Left ventricle myocardium inferior (tissue), 1 donor: ENCODE data around the gene GALNT15. TPM values are rescaled to one million over a fixed set of nuclear protein-coding genes. Genes with fewer than 3 reads are reported as not detected.

Experiments used
- DNase-seq: peaks from one replicate; pipeline ENCODE4 v3.0.0-alpha.2; 2020
- H3K27ac ChIP-seq: fragments of 200-600 bp; replicated peaks from 2 replicates; pipeline ENCODE4 v1.8.0; 2021
- H3K27me3 ChIP-seq: fragments of 200-600 bp; 2 replicates; pipeline ENCODE4 v1.8.0; 2021; ENCODE audit warnings: low read depth
- H3K36me3 ChIP-seq: fragments of 200-600 bp; 2 replicates; pipeline ENCODE4 v1.8.0; 2021
- H3K4me1 ChIP-seq: fragments of 200-600 bp; 2 replicates; pipeline ENCODE4 v1.8.0; 2021
- H3K4me3 ChIP-seq: fragments of 200-600 bp; 2 replicates; pipeline ENCODE4 v1.8.0; 2021; ENCODE audit warnings: mild to moderate bottlenecking, moderate library complexity
- H3K9me3 ChIP-seq: fragments of 200-600 bp; replicated peaks from 2 replicates; pipeline ENCODE4 v1.8.0; 2021
- intact Hi-C: fragments of 100-400 bp; cut with micrococcal nuclease; formaldehyde crosslinking; loops from one replicate; pipeline ENCODE4 v1.11.0; 2022
- total RNA-seq: library from RNA; stranded (reverse); fragmentation: NEBNext Ultra II Directional; extraction: Animal tissue kit (Norgen Biotek cat#: 25700); gene quantifications from one replicate; pipeline ENCODE4 v1.2.1, GENCODE V29; 2021
- TF ChIP-seq, protein P1 (sequence below): fragments of 200-600 bp; IDR thresholded peaks from 2 replicates; pipeline ENCODE4 v1.8.0; 2021; ENCODE audit warnings: antibody characterized with exemption, mild to moderate bottlenecking, borderline replicate concordance
- donor health status: DM: no; HTN: yes; CAD: no; lungs with severe emphysema.

Gene GALNT15
- total RNA-seq, 1 donor from 2014 or later: 6.6 TPM

DNA sequence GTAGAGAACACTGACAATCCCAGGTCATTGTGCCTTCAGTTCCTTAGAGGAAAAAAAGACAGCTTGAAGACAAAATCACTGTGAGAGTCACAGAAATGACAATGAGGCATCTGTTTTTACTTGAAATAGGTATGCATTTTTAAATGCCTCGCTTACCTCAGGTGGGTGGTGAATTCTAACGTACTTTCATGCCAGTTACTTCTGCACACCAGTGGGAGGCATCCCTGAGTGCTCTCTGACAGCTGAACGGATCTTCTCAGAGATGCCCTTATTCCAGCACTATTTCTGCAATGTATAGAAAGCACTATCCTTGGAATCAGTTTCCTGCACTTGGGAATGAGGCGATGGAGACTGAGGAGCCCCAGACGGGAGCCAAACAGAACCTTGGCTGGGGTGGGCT, 74.1 kb downstream of the GALNT15 start:
- TF ChIP-seq, protein P1, sequence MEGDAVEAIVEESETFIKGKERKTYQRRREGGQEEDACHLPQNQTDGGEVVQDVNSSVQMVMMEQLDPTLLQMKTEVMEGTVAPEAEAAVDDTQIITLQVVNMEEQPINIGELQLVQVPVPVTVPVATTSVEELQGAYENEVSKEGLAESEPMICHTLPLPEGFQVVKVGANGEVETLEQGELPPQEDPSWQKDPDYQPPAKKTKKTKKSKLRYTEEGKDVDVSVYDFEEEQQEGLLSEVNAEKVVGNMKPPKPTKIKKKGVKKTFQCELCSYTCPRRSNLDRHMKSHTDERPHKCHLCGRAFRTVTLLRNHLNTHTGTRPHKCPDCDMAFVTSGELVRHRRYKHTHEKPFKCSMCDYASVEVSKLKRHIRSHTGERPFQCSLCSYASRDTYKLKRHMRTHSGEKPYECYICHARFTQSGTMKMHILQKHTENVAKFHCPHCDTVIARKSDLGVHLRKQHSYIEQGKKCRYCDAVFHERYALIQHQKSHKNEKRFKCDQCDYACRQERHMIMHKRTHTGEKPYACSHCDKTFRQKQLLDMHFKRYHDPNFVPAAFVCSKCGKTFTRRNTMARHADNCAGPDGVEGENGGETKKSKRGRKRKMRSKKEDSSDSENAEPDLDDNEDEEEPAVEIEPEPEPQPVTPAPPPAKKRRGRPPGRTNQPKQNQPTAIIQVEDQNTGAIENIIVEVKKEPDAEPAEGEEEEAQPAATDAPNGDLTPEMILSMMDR: no peak
- no peaks in the 10 kb centered on the region for H3K36me3 ChIP-seq

DNA sequence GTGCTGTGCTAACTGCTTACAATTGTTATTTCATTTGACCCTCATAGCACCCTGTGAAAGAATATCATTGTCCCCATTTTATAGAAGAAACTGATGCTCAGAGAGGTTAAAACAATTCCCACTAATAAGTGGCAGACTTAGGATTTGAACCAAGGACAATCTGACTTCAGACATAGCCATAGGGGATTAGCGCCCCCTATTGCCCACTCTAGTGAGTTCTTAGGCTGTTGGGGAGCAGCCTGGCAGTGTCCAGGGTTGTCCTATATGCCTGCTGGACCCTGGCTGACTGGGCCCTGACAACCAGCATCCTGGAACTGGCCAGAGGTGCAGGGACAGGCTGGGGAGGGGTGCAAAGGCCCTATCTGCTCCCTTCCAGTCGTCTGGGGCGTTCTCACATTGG, 74.9 kb downstream of the GALNT15 start:
- no peak overlapping the region for H3K27ac ChIP-seq
- no peak overlapping the region for H3K4me3 ChIP-seq
- H3K36me3 ChIP-seq: no peaks in the 10 kb centered on the region
- H3K27me3 ChIP-seq: no peaks in the 10 kb centered on the region
- no peak for DNase-seq
- peaks cover 27% of the 10 kb centered on the region for H3K4me1 ChIP-seq
- intact Hi-C loops: loop anchor here (5.0 to 10.0 kb wide), 2 partner anchors 432 to 625 kb away; no protein-coding TSS in a partner anchor
- H3K9me3 ChIP-seq: peaks cover 3% of the 10 kb centered on the region
- TF ChIP-seq, protein P1: peak; percentile 34

More for the DNA sequence above, 74.1 kb downstream of the GALNT15 start:
- no peak overlapping the region for H3K27ac ChIP-seq
- DNase-seq: no peak
- H3K4me3 ChIP-seq: no peak overlapping the region
- peaks cover 3% of the 10 kb centered on the region for H3K9me3 ChIP-seq
- H3K4me1 ChIP-seq: peaks cover 34% of the 10 kb centered on the region
- intact Hi-C loops: loop anchor here (5.0 to 10.0 kb wide), 2 partner anchors 431 to 624 kb away; no protein-coding TSS in a partner anchor
- no peaks in the 10 kb centered on the region for H3K27me3 ChIP-seq

DNA sequence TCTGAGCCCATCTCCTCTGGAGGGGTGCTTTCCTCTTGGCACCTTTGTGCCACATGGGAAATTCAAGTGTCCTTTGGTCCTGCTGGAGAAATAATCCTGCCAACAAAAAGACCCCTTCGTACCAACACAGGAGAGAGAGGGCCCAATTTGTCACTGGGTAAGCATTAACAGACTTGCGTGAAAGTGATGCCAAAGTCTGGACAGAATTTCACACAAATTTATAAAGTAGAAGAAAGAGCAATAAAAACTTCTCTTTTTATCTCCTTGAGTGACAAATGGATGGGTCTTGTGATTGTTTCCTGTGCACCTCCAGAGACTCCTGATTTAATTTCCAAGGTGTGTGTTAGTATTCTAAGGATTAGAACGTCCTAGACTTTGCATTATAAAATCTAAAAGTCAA, 75.4 kb downstream of the GALNT15 start:
- H3K27me3 ChIP-seq: no peaks in the 10 kb centered on the region
- DNase-seq: no peak
- intact Hi-C loops: loop anchor here (5.0 to 10.0 kb wide), 2 partner anchors 433 to 625 kb away; no protein-coding TSS in a partner anchor
- TF ChIP-seq, protein P1: no peak
- H3K9me3 ChIP-seq: peaks cover 3% of the 10 kb centered on the region
- H3K27ac ChIP-seq: no peak overlapping the region
- peaks cover 21% of the 10 kb centered on the region for H3K4me1 ChIP-seq
- H3K36me3 ChIP-seq: no peaks in the 10 kb centered on the region
- no peak overlapping the region for H3K4me3 ChIP-seq

DNA sequence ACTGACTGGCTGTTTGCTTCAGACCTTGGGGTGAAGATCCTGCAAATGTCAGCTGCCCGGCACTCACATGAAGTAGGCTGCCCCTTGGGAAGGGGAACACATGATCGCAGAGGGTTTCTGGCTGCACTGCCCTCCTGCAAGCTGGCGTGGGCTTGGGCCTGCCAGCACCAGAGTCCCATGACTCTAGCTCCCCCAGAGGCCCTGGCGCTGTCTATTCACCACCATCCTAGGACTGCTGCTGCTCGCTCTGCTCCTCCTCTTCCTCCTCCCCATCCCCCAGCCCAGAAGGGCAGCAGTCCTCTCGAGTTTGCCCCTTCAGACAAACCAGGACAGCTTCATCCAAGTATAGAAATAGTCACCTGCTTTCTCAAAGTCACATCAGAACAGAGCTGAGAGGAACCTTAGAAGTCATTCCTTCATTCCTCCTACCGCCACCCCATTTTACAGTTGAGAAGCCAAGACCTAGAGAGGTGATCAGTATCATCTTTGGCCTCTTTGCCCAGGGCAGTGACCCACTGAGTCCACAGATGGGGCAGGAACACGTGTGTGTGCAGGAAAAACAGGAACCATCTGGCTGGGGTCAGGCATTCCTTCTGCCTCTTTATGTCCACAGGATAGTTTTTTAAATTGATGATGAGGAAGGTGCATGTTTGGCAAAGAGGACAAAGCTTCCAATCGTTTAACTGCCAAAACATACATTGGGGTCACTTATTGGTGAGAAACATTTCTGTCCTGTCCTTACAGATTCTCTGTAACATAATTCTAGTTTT, 77.0 kb downstream of the GALNT15 start:
- no peak overlapping the region for H3K27ac ChIP-seq
- DNase-seq: no peak
- peaks cover 17% of the 10 kb centered on the region for H3K4me1 ChIP-seq
- H3K27me3 ChIP-seq: no peaks in the 10 kb centered on the region
- no peaks in the 10 kb centered on the region for H3K36me3 ChIP-seq
- H3K4me3 ChIP-seq: no peak overlapping the region
- TF ChIP-seq, protein P1: no peak
- peaks cover 3% of the 10 kb centered on the region for H3K9me3 ChIP-seq
- intact Hi-C loops: no loop called here

DNA sequence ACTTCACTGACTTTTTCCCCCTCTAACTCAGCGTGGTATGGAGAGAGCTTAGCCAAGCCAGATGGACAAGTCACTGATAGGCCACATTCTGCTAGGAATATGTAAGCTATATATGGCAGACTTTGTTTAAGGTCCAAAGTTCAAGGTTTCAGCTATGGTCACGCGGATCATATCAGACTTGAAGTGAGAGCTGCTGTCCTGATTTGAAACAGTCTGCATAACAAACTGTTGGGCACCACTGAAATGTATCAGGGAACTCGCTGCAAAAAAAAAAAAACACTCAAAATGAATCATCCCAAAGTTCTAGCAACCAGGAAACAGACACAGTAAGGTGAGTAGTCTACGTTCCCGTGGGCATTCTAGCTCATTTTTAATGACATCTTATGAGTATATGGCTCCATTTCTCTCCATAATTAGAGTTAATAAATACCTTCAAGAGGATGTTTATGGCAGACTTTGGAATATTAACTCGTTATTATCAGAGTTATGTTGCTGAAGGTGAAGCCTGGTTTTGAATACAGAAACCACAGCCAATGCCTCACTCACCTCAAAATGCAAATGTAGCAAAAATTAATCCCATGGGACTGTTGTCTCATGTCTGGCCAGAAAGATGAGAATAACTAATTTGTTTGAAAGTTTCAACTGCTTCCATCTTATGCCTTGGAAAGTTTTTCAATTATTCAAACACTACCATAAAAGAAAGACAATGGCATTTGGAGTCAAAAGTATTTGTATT, 77.9 kb downstream of the GALNT15 start:
- H3K27ac ChIP-seq: no peak overlapping the region
- intact Hi-C loops: no loop called here

More for the DNA sequence above, 77.9 kb downstream of the GALNT15 start:
- H3K9me3 ChIP-seq: peaks cover 3% of the 10 kb centered on the region
- H3K4me3 ChIP-seq: no peak overlapping the region
- TF ChIP-seq, protein P1: no peak
- DNase-seq: no peak
- H3K36me3 ChIP-seq: no peaks in the 10 kb centered on the region
- no peaks in the 10 kb centered on the region for H3K27me3 ChIP-seq
- H3K4me1 ChIP-seq: peaks cover 17% of the 10 kb centered on the region
